SK-N-SH (cell line): ENCODE measurements around the gene PTPRA. TPM values are rescaled to one million over a fixed set of nuclear protein-coding genes. Genes with fewer than 3 reads are reported as not detected.

Source experiments
- CTCF ChIA-PET: fragments of 300-600, 350-600 bp; formaldehyde crosslinking; extraction: SDS; loops from one replicate; lab custom pipeline; 2021; lab: Yijun Ruan, JAX
- POLR2A ChIA-PET: fragments of 350-600 bp; sonication (Branson Sonifier 250); formaldehyde crosslinking; extraction: SDS; loops from one replicate; lab custom pipeline; 2020; ENCODE audit warnings: antibody characterized with exemption, inconsistent platforms; lab: Yijun Ruan, JAX
- DNase-seq: peaks from one replicate; pipeline ENCODE4 v3.0.0; 2012
- H2AFZ ChIP-seq: fragments of 200-600 bp; sonication (generic); 2 replicates; pipeline ENCODE4 v1.8.1; 2016; ENCODE audit warnings: antibody characterized with exemption, mild to moderate bottlenecking, low read depth
- H3F3A ChIP-seq: fragments of 200-600 bp; sonication (generic); replicated peaks from 2 replicates; pipeline ENCODE3; 2016; ENCODE audit warnings: antibody characterized with exemption, mild to moderate bottlenecking; ENCODE audit not compliant: insufficient read depth
- H3K27ac ChIP-seq, 2 experiments: fragments of 200-500 bp in 1 of 2; fragments of 200-600 bp in 1 of 2; sonication (Bioruptor generic) in 1 of 2; sonication (generic), shearing (Covaris generic) in 1 of 2; 2 replicates each; pipeline versions ENCODE4 v1.5.1 to v1.6.1; 2014 to 2016; ENCODE audit warnings: low read depth in 2 of 2, inconsistent platforms in 1 of 2, low read length in 1 of 2, mild to moderate bottlenecking in 1 of 2, mixed read lengths in 1 of 2
- H3K27me3 ChIP-seq: fragments of 200-600 bp; sonication (generic), shearing (Covaris generic); 2 replicates; pipeline ENCODE4 v1.6.1; 2016; ENCODE audit warnings: mixed run types; ENCODE audit not compliant: insufficient read depth
- H3K36me3 ChIP-seq, 2 experiments: fragments of 200-500 bp in 1 of 2; fragments of 200-600 bp in 1 of 2; sonication (Bioruptor generic) in 1 of 2; sonication (generic) in 1 of 2; replicated peaks in 1 of 2; 2 replicates each; pipeline versions ENCODE3 to v1.5.1; 2014 to 2016; ENCODE audit warnings: low read length in 1 of 2, mild to moderate bottlenecking in 1 of 2; ENCODE audit not compliant: insufficient read depth in 2 of 2, control insufficient read depth in 1 of 2
- H3K4me1 ChIP-seq, 2 experiments: fragments of 200-500 bp in 1 of 2; fragments of 200-600 bp in 1 of 2; sonication (Bioruptor generic) in 1 of 2; sonication (generic), shearing (Covaris generic) in 1 of 2; 2 replicates each; pipeline versions ENCODE4 v1.5.1 to v1.6.1; 2014 to 2016; ENCODE audit warnings: low read depth in 1 of 2, low read length in 1 of 2, mixed run types in 1 of 2; ENCODE audit not compliant: insufficient read depth in 2 of 2, control insufficient read depth in 1 of 2
- H3K4me2 ChIP-seq: fragments of 200-600 bp; sonication (generic), shearing (Covaris generic); 2 replicates; pipeline ENCODE4 v1.6.1; 2017; ENCODE audit warnings: mixed run types
- H3K4me3 ChIP-seq, 2 experiments: fragments of 200-500 bp in 1 of 2; fragments of 200-600 bp in 1 of 2; sonication (Bioruptor generic) in 1 of 2; sonication (generic), shearing (Covaris generic) in 1 of 2; 2 replicates each; pipeline versions ENCODE4 v1.5.1 to v1.8.1; 2014 to 2016; ENCODE audit warnings: low read depth in 2 of 2, inconsistent platforms in 1 of 2, low read length in 1 of 2, mild to moderate bottlenecking in 1 of 2, mixed read lengths in 1 of 2, moderate library complexity in 1 of 2
- H3K79me2 ChIP-seq: fragments of 200-600 bp; sonication (generic); 2 replicates; pipeline ENCODE4 v1.8.1; 2017; ENCODE audit warnings: mild to moderate bottlenecking; ENCODE audit not compliant: insufficient read depth
- H3K9ac ChIP-seq: fragments of 200-600 bp; sonication (generic); 2 replicates; pipeline ENCODE4 v1.6.1; 2017; ENCODE audit warnings: mixed run types
- H3K9me2 ChIP-seq: fragments of 200-600 bp; sonication (generic); 2 replicates; pipeline ENCODE4 v1.6.1; 2017; ENCODE audit warnings: mixed run types
- H3K9me3 ChIP-seq: fragments of 200-600 bp; sonication (generic); 2 replicates; pipeline ENCODE4 v1.6.1; 2017; ENCODE audit warnings: mixed run types, mild to moderate bottlenecking, moderate library complexity
- H4K20me1 ChIP-seq: fragments of 200-600 bp; sonication (generic); 2 replicates; pipeline ENCODE4 v1.6.1; 2017; ENCODE audit warnings: mild to moderate bottlenecking, mixed run types; ENCODE audit not compliant: insufficient read depth
- CTCF ChIP-seq: fragments of 200-600 bp; sonication (generic); IDR thresholded peaks from 2 replicates; pipeline ENCODE4 v1.6.1; 2017; ENCODE audit warnings: antibody characterized with exemption, mild to moderate bottlenecking, moderate library complexity
- ELF1 ChIP-seq: IDR thresholded peaks from 2 replicates; pipeline ENCODE4 v1.4.0; 2012
- EZH2phosphoT487 ChIP-seq: fragments of 200-600 bp; sonication (generic); IDR thresholded peaks from 2 replicates; pipeline ENCODE4 v1.6.1; 2017; ENCODE audit warnings: low read depth, mixed run types, mild to moderate bottlenecking, antibody characterized with exemption, moderate library complexity, borderline replicate concordance
- FOSL2 ChIP-seq: IDR thresholded peaks from 2 replicates; pipeline ENCODE4 v1.4.0; 2012; ENCODE audit warnings: low read depth, mild to moderate bottlenecking, moderate library complexity, borderline replicate concordance
- GABPA ChIP-seq: IDR thresholded peaks from 2 replicates; pipeline ENCODE4 v1.4.0; 2012; ENCODE audit warnings: low read depth, mild to moderate bottlenecking
- GATA2 ChIP-seq: sonication (generic); formaldehyde crosslinking; IDR thresholded peaks from 2 replicates; pipeline ENCODE4 v1.5.0; 2020; ENCODE audit warnings: mild to moderate bottlenecking, missing genetic modification reagents
- JUND ChIP-seq: IDR thresholded peaks from 2 replicates; pipeline ENCODE4 v1.4.0; 2012
- POLR2AphosphoS5 ChIP-seq: IDR thresholded peaks from 2 replicates; pipeline ENCODE4 v1.6.1; 2012; ENCODE audit warnings: low read depth, low read length
- REST ChIP-seq: IDR thresholded peaks from 2 replicates; pipeline ENCODE4 v1.6.1; 2012; ENCODE audit warnings: mild to moderate bottlenecking, low read depth, low read length, moderate library complexity
- SIN3A ChIP-seq: IDR thresholded peaks from 2 replicates; pipeline ENCODE4 v1.6.1; 2012; ENCODE audit warnings: low read depth, mild to moderate bottlenecking, low read length, moderate library complexity, borderline replicate concordance
- SMC3 ChIP-seq: IDR thresholded peaks from 2 replicates; pipeline ENCODE4 v1.6.1; 2012; ENCODE audit warnings: low read depth, low read length, improper control_type of control experiment
- TAF1 ChIP-seq: IDR thresholded peaks from 2 replicates; pipeline ENCODE4 v1.6.1; 2012; ENCODE audit warnings: low read depth, mild to moderate bottlenecking, low read length, moderate library complexity, borderline replicate concordance
- USF1 ChIP-seq: IDR thresholded peaks from 2 replicates; pipeline ENCODE4 v1.4.0; 2012; ENCODE audit warnings: low read depth, borderline replicate concordance
- WGBS: methylation state at CpG from one replicate; pipeline ENCODE4 v1.1.6; 2017; ENCODE audit warnings: low lambda C conversion rate; 5-methylcytosine and 5-hydroxymethylcytosine counted together
- polyA plus RNA-seq, 3 experiments: library from polyadenylated mRNA; depleted of rRNA; stranded (reverse); fragments of >200 nt; gene quantifications; 2 replicates each; pipeline ENCODE4 v1.2.3, GENCODE V29; 2012
- TF ChIP-seq, protein P1 (sequence below): fragments of 150-350 bp; IDR thresholded peaks from 2 replicates; pipeline ENCODE4 v1.6.1; 2017; ENCODE audit warnings: antibody characterized with exemption, low read length, low read depth, borderline replicate concordance
- TF ChIP-seq, protein P2 (sequence below): IDR thresholded peaks from 2 replicates; pipeline ENCODE4 v1.4.0; 2012; ENCODE audit warnings: low read depth, borderline replicate concordance

Gene PTPRA
- polyA plus RNA-seq, 1 of the 3 experiments (the other 2 are of a cell fraction): 47.6 TPM

GRCh38 chr20:2967841-2968240, 94.6 kb downstream of the PTPRA start (continued):
- no peak for TF ChIP-seq USF1
- no peak for TF ChIP-seq TAF1
- TF ChIP-seq POLR2AphosphoS5: no peak
- no peak for TF ChIP-seq SIN3A
- TF ChIP-seq SMC3: no peak
- no peak for TF ChIP-seq CTCF
- no peak for TF ChIP-seq GATA2 (CRISPR knock-in tag)

DNA sequence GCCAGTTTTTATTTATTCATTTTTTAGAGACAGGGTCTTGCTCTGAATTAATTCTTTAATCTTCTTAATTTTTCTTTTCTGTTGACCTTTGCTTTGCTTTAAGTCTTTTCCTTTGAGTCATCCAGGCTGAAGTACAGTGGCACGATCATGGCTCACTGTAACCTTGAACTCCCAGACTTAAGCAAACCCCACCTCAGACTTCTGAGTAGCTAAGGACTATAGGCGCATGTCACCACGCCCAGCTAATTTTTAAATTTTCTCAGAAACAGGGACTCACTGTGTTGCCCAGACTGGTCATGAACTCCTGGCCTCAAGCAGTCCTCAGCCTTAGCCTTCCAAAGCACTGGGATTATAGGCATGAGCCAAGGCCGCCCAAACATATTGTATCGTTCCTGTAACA, 98.8 kb downstream of the PTPRA start:
- Histone ChIP-seq H2AFZ (no peak overlapping the region), H3K9ac (no peak overlapping the region), H3K9me2 (no peaks in the 10 kb centered on the region), H3K4me3 (no peak overlapping the region), H3K27me3 (no peaks in the 10 kb centered on the region), H3K36me3 (peaks cover 0 to 10% of the 10 kb centered on the region in 2 experiments), H3K79me2 (no peaks in the 10 kb centered on the region), H4K20me1 (no peaks in the 10 kb centered on the region), H3F3A (no peaks in the 10 kb centered on the region), H3K4me1 (no peaks in the 10 kb centered on the region), H3K27ac (no peak overlapping the region), H3K4me2 (no peak overlapping the region), H3K9me3 (no peaks in the 10 kb centered on the region)
- POLR2A ChIA-PET: interaction anchor here (0.6 kb wide), 2 partner anchors 121 to 188 kb away, joined by 3 to 6 read pairs; no protein-coding TSS in a partner anchor
- WGBS: 93% methylated on average over 5 of the region's 5 CpGs
- no peak for TF ChIP-seq SIN3A
- no peak for DNase-seq
- CTCF ChIA-PET: interaction anchor here (1.3 kb wide), 1 partner anchor 29 kb away, joined by 4 read pairs; no protein-coding TSS in a partner anchor

DNA sequence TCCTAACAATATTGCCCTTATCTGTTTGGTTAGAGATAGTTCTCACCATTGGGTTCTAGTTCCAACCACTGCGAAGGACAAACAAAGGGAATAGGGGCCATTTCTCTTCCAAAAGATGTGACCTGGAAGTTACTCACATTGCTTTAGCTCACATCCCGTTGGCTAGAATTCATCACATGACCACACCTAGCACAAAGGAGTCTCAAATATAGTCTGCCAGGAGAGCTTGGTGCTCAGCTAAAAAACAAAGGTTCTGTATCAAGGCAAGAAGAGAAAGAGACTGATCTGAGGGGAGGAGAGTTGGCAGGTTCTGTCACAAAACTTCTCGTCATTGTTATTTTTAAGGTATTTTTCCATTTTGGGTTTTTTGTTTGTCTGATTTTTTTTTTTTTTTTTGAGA, 100.3 kb downstream of the PTPRA start:
- Histone ChIP-seq H3K4me3 (no peak overlapping the region), H3K9me2 (no peaks in the 10 kb centered on the region), H3K27ac (no peak overlapping the region), H3K36me3 (no peaks in the 10 kb centered on the region), H3K27me3 (no peaks in the 10 kb centered on the region), H3F3A (no peaks in the 10 kb centered on the region), H3K9ac (no peak overlapping the region), H3K4me1 (no peaks in the 10 kb centered on the region), H3K9me3 (no peaks in the 10 kb centered on the region), H3K4me2 (no peak overlapping the region), H2AFZ (no peak overlapping the region), H3K79me2 (no peaks in the 10 kb centered on the region), H4K20me1 (no peaks in the 10 kb centered on the region)
- ChIA-PET POLR2A (no interaction called here), CTCF (interaction anchor here (1.3 kb wide), 1 partner anchor 28 kb away, joined by 4 read pairs; no protein-coding TSS in a partner anchor)
- 96% methylated on average over 3 of the region's 3 CpGs for WGBS
- DNase-seq: no peak
- TF ChIP-seq FOSL2 (no peak), JUND (no peak), GABPA (no peak), REST (no peak), POLR2AphosphoS5 (no peak), ELF1 (no peak), SMC3 (no peak), SIN3A (no peak), EZH2phosphoT487 (no peak)
- TF ChIP-seq, protein P1, sequence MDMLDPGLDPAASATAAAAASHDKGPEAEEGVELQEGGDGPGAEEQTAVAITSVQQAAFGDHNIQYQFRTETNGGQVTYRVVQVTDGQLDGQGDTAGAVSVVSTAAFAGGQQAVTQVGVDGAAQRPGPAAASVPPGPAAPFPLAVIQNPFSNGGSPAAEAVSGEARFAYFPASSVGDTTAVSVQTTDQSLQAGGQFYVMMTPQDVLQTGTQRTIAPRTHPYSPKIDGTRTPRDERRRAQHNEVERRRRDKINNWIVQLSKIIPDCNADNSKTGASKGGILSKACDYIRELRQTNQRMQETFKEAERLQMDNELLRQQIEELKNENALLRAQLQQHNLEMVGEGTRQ: no peak
- TF ChIP-seq, protein P2, sequence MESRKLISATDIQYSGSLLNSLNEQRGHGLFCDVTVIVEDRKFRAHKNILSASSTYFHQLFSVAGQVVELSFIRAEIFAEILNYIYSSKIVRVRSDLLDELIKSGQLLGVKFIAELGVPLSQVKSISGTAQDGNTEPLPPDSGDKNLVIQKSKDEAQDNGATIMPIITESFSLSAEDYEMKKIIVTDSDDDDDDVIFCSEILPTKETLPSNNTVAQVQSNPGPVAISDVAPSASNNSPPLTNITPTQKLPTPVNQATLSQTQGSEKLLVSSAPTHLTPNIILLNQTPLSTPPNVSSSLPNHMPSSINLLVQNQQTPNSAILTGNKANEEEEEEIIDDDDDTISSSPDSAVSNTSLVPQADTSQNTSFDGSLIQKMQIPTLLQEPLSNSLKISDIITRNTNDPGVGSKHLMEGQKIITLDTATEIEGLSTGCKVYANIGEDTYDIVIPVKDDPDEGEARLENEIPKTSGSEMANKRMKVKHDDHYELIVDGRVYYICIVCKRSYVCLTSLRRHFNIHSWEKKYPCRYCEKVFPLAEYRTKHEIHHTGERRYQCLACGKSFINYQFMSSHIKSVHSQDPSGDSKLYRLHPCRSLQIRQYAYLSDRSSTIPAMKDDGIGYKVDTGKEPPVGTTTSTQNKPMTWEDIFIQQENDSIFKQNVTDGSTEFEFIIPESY: no peak
